Measurements from ENCODE around the gene SHMT2.
A peak's percentile ranks its signal among the peaks of the same experiment; 100 is the strongest.
"Not testable (repeated sequence)": the region's sequence is repeated elsewhere in the genome, so short reads cannot be mapped to it uniquely, and the experiment has no call there.

SHMT2 gene

DNA sequence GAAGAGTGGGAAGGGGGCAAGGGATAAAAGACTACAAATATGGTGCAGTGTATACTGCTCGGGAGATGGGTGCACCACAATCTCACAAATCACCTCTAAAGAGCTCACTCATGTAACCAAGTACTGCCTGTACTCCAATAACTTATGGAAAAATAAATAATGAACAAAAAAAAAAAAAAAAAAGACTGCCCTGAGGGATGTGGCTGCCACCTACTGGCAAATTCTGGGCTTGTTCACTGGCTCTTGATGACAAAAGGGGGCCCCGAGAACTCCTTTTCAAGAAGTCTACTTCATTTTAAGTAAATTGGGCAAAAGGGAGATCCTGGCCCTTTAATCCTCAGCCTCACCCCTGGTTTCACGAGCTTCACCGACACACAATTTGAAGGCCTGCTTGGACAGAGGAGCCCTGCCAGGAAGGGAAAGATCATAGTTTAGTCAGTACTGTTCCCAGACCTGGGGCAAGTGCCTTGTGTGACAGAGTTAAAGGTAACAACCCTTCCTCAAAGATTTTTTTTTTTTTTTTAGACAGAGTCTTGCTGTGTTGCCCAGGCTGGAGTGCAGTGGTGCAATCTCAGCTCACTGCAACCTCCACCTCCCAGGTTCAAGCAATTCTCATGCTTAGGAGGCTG, 47.5 kb downstream of the SHMT2 start:
- Histone ChIP-seq H3K27me3 (ENCODE audit: insufficient read depth, insufficient read length) (no peaks in the 10 kb centered on the region), H3K4me3 (ENCODE audit: insufficient read length, low read depth) (no peak overlapping the region), H3K36me3 (ENCODE audit: insufficient read depth, insufficient read length, low read length) (peaks cover 11% of the 10 kb centered on the region), H3K4me1 (ENCODE audit: insufficient read depth, insufficient read length) (peaks cover 3% of the 10 kb centered on the region), H3K9me3 (ENCODE audit: insufficient read depth, low read length) (no peaks in the 10 kb centered on the region), H3K9ac (ENCODE audit: insufficient read length, low read depth) (no peak overlapping the region)
- TF ChIP-seq YY1 (IDR thresholded peaks at IDR 0.05; ENCODE audit: insufficient read depth, insufficient read length) (no peak), ZNF274 (IDR thresholded peaks at IDR 0.05; ENCODE audit: low read depth, low read length) (no peak), SUZ12 (IDR thresholded peaks at IDR 0.05; ENCODE audit: extremely low read depth, insufficient read depth, insufficient read length) (no peak)
- no peak for DNase-seq (ENCODE audit: low read depth, low spot score)

DNA sequence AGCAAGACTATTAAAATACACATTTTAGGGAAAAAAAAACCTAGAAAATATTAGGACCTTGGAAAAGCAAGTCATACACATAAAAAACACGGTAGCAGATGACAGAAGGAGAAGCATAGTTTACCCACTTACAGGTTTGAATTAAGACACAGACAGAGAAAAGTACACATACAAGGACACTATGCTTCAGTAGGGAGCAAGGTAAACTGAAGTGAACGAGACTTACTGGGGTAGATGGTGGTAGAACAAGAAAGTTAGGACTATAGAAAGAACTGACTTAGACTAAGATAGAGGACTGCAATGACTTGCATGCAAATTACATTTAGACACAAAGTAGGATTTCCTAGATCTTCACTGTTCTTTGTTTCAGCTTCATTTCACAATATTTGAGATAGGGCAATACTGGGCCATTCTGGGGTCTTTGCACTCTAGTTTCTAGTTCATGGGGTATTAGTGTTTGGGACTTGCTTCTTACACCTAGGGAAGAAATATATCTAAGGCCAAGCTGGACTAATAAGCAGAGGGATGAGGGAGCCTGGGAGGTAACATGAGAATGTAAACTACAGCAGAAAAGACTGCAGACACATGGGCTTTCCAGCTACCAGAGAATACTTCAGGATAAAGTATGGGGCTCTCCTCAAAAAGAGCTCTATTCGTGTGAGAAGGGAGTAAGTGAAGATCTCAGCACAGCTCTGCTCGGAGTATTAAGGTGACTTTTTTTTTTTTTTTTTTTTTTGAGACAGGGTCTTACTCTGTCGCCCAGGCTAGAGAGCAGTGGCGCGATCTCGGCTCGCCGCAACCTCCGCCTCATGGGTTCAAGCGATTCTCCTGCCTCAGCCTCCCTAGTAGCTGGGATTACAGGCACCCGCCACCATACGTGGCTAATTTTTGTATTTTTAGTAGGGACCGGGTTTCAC, 49.2 kb downstream of the SHMT2 start:
- TF ChIP-seq YY1 (IDR thresholded peaks at IDR 0.05; ENCODE audit: insufficient read depth, insufficient read length), result no peak
- no peak for TF ChIP-seq ZNF274 (IDR thresholded peaks at IDR 0.05; ENCODE audit: low read depth, low read length)
- TF ChIP-seq SUZ12 (IDR thresholded peaks at IDR 0.05; ENCODE audit: extremely low read depth, insufficient read depth, insufficient read length), result no peak
- Histone ChIP-seq H3K4me1 (ENCODE audit: insufficient read depth, insufficient read length) (peaks cover 3% of the 10 kb centered on the region), H3K9me3 (ENCODE audit: insufficient read depth, low read length) (no peaks in the 10 kb centered on the region), H3K9ac (ENCODE audit: insufficient read length, low read depth) (no peak overlapping the region), H3K36me3 (ENCODE audit: insufficient read depth, insufficient read length, low read length) (peaks cover 17% of the 10 kb centered on the region), H3K4me3 (ENCODE audit: insufficient read length, low read depth) (no peak overlapping the region), H3K27me3 (ENCODE audit: insufficient read depth, insufficient read length) (no peaks in the 10 kb centered on the region)
- no peak for DNase-seq (ENCODE audit: low read depth, low spot score)

DNA sequence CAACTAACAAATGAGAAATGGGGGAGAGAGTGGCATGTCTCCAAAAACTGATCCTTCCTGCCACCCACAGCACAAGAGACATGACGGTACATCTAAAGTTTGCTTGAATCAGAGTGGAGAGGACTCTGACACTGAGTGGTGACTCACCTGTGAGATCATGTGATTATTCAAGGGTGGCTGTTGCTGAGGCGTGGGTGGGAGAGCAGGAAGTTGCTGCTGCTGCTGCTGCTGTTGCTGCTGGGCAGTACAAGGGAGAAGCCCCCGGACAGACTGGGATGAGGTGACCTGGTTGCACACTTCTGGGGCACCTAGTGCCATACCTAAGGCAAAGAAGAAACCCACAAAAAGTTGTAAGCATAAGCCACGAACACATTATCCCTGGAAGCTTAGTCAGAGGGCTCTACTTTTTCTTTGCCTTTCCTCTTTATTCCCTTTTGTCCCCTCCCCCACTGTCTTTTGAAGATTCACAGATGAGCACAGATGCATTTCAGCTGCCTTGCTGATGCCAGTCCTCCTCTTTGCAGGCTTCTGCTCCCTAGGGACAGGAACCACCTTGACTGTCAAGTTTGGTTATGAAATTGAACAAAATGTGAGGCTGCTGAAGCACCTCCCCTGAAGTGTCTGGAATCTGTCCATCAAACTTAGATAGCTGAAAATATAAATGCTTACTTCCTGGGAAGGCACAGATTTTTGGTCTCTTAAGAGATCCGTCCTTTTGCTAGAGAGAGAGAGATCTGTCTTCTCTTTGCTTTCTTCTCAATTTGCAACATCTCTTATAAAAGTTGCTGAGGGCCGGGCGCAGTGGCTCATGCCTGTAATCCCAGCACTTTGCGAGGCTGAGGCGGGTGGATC, 50.9 kb downstream of the SHMT2 start:
- no peaks in the 10 kb centered on the region for H3K27me3 ChIP-seq (ENCODE audit: insufficient read depth, insufficient read length)
- peaks cover 5% of the 10 kb centered on the region for H3K4me1 ChIP-seq (ENCODE audit: insufficient read depth, insufficient read length)
- no peak for TF ChIP-seq SUZ12 (IDR thresholded peaks at IDR 0.05; ENCODE audit: extremely low read depth, insufficient read depth, insufficient read length)
- no peak for TF ChIP-seq YY1 (IDR thresholded peaks at IDR 0.05; ENCODE audit: insufficient read depth, insufficient read length)
- TF ChIP-seq ZNF274 (IDR thresholded peaks at IDR 0.05; ENCODE audit: low read depth, low read length), result no peak
- H3K36me3 ChIP-seq (ENCODE audit: insufficient read depth, insufficient read length, low read length), result peaks cover 19% of the 10 kb centered on the region
- H3K9ac ChIP-seq (ENCODE audit: insufficient read length, low read depth), result peak overlapping the region; percentile 0
- no peak overlapping the region for H3K4me3 ChIP-seq (ENCODE audit: insufficient read length, low read depth)
- no peak for DNase-seq (ENCODE audit: low read depth, low spot score)
- no peaks in the 10 kb centered on the region for H3K9me3 ChIP-seq (ENCODE audit: insufficient read depth, low read length)

- not testable (repeated sequence) for H3K4me1 ChIP-seq (ENCODE audit: insufficient read depth, insufficient read length); DNase-seq (ENCODE audit: low read depth, low spot score); H3K9ac ChIP-seq (ENCODE audit: insufficient read length, low read depth); H3K4me3 ChIP-seq (ENCODE audit: insufficient read length, low read depth); H3K27me3 ChIP-seq (ENCODE audit: insufficient read depth, insufficient read length); H3K9me3 ChIP-seq (ENCODE audit: insufficient read depth, low read length)
- peaks cover 19% of the 10 kb centered on the region for H3K36me3 ChIP-seq (ENCODE audit: insufficient read depth, insufficient read length, low read length)
These were observed 52.6 kb downstream of the SHMT2 start for GRCh38 chr12:57282073-57282472.

Measured in NT2/D1 (cell line).